ENCODE data around the gene PTGR1. TPM values are rescaled to one million over a fixed set of nuclear protein-coding genes. Genes with fewer than 3 reads are reported as not detected.
"Not testable (repeated sequence)": the region's sequence is repeated elsewhere in the genome, so short reads cannot be mapped to it uniquely, and the experiment has no call there.

Gene PTGR1
- total RNA-seq, 1 donor from 2014 or later, result 124 TPM

DNA sequence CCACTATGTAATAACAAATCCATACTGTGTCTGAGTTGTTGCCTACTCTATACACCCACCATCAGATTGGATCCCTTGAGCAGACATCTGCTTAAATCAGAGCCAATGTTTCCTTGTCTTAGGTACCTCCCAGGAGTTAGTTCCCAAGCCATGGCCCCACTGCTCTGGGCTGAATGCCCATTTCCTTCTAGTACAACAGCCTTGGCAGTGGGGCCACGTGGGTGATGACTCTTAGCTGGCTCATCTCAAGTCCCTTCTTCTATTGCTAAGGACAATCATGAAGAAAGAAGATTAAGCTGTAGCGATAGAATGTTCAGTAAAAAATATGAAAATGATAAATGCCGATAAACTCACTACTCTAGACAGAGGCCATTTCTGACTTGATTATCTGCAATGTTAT, 16.6 kb downstream of the PTGR1 start:
- no peak overlapping the region for H3K4me3 ChIP-seq (ENCODE audit: low read depth, low read length)
- no peak for DNase-seq (ENCODE audit: low read depth)
- no peak for TF ChIP-seq CTCF (conservative IDR thresholded peaks at IDR 0.05; ENCODE audit: low read depth, low read length)

DNA sequence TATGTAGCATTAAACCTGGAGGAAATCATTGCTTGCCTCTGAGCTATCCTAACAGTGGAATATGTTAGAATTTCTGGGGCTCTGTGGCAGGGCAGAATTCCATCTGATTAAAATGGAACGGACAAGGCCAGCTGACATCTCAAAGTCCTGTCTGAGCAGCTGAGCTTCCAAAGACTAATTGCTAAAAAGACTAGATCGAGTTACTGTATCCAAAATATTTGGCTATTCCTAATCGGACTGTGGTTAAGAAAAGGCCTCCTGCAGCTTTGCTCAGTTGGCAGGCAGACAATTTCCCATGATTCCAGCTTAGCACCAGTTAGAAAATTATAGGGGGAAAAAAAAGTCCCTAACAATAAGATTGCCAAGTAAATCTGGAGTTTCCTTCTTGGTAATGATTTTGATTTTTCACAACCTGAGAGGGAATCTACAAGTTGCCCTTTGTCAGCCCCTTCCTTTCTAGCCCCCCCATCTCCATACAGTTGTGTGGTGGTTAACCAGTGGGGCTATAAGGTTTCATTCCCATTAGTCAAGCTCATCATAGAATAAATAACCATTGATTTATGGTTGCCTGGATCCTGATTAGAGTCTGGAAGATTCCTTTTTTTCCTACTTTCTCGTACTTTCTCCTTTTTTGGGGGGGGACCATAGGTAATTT, 26.4 kb downstream of the PTGR1 start:
- DNase-seq (ENCODE audit: low read depth), result no peak
- no peak for TF ChIP-seq CTCF (conservative IDR thresholded peaks at IDR 0.05; ENCODE audit: low read depth, low read length)
- no peak overlapping the region for H3K4me3 ChIP-seq (ENCODE audit: low read depth, low read length)

GRCh38 chr9:111568127-111568526, 31.3 kb downstream of the PTGR1 start:
- not testable (repeated sequence) for DNase-seq (ENCODE audit: low read depth); H3K4me3 ChIP-seq (ENCODE audit: low read depth, low read length)

GRCh38 chr9:111566234-111566633, 33.2 kb downstream of the PTGR1 start:
- no peak for DNase-seq (ENCODE audit: low read depth)
- H3K4me3 ChIP-seq (ENCODE audit: low read depth, low read length), result no peak overlapping the region
- TF ChIP-seq CTCF (conservative IDR thresholded peaks at IDR 0.05; ENCODE audit: low read depth, low read length), result no peak

GRCh38 chr9:111561165-111561719, 38.2 kb downstream of the PTGR1 start:
- TF ChIP-seq CTCF (conservative IDR thresholded peaks at IDR 0.05; ENCODE audit: low read depth, low read length), result no peak
- H3K4me3 ChIP-seq (ENCODE audit: low read depth, low read length), result no peak overlapping the region
- DNase-seq (ENCODE audit: low read depth), result no peak

- peak; percentile 45 for DNase-seq (ENCODE audit: low read depth)
- TF ChIP-seq CTCF (conservative IDR thresholded peaks at IDR 0.05; ENCODE audit: low read depth, low read length), result no peak
- no peak overlapping the region for H3K4me3 ChIP-seq (ENCODE audit: low read depth, low read length)
Measured at GRCh38 chr9:111559000-111559610, 40.3 kb downstream of the PTGR1 start.

GRCh38 chr9:111555425-111555824, 44.0 kb downstream of the PTGR1 start:
- H3K4me3 ChIP-seq (ENCODE audit: low read depth, low read length), result not testable (repeated sequence)

DNA sequence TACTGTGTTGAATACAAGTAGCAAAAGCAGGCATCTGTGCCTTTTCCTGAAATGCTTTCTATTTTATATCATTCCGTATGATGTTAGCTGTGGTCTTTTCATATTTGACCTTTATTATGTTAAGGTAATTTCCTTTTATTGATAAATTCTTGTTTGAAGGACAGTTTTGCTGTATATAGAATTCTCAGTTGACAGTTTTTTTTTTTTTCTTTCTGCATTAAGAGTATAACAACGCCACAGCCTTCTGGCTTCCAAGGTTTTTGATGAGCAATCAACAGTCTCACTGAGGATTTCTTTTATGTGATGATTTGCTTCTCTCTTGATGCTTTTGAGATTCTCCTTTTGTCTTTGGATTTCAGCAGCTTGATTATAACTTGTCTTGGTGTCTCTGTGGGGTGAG, 50.8 kb downstream of the PTGR1 start:
- TF ChIP-seq CTCF (conservative IDR thresholded peaks at IDR 0.05; ENCODE audit: low read depth, low read length), result no peak

More at GRCh38 chr9:111555425-111555824, 44.0 kb downstream of the PTGR1 start:
- DNase-seq (ENCODE audit: low read depth), result not testable (repeated sequence)

More for the DNA sequence above, 50.8 kb downstream of the PTGR1 start:
- no peak overlapping the region for H3K4me3 ChIP-seq (ENCODE audit: low read depth, low read length)
- DNase-seq (ENCODE audit: low read depth), result no peak

Measured in epithelial cell of proximal tubule (primary cell).